SU-DHL-6 (cell line): Measurements from ENCODE around the gene LRCH1.

Source experiments
- H2AFZ ChIP-seq: fragments of 200-600 bp; sonication (generic); 2 replicates; pipeline ENCODE4 v1.6.1; 2014; ENCODE audit warnings: low read depth, mild to moderate bottlenecking, moderate library complexity, mixed read lengths, antibody characterized with exemption, low read length; ENCODE audit not compliant: severe bottlenecking
- H3F3A ChIP-seq: fragments of 200-600 bp; shearing (Covaris generic); 2 replicates; pipeline ENCODE4 v1.6.0; 2016; ENCODE audit warnings: antibody characterized with exemption, mild to moderate bottlenecking; ENCODE audit not compliant: insufficient read depth
- H3K27ac ChIP-seq: fragments of 200-600 bp; sonication (generic); 2 replicates; pipeline ENCODE4 v1.5.1; 2016; ENCODE audit warnings: low read depth, mild to moderate bottlenecking, low read length, moderate library complexity, mixed read lengths
- H3K27me3 ChIP-seq: fragments of 200-600 bp; sonication (generic), shearing (Covaris generic); 2 replicates; pipeline ENCODE4 v1.6.0; 2014; ENCODE audit warnings: mild to moderate bottlenecking, low read length
- H3K36me3 ChIP-seq: fragments of 200-600 bp; sonication (generic); 2 replicates; pipeline ENCODE4 v1.6.1; 2014; ENCODE audit warnings: mild to moderate bottlenecking, low read length, mixed read lengths
- H3K4me2 ChIP-seq: fragments of 300-600, 200-600 bp; shearing (Covaris generic), sonication (generic); 2 replicates; pipeline ENCODE4 v1.6.0; 2014; ENCODE audit warnings: low read length, low read depth, mild to moderate bottlenecking; ENCODE audit not compliant: poor library complexity, severe bottlenecking
- H3K4me3 ChIP-seq: fragments of 200-600 bp; sonication (generic); 2 replicates; pipeline ENCODE4 v1.5.1; 2014; ENCODE audit warnings: antibody characterized with exemption, low read length, mild to moderate bottlenecking, mixed read lengths; ENCODE audit not compliant: insufficient read depth, poor library complexity, severe bottlenecking
- H3K79me2 ChIP-seq: fragments of 200-600 bp; sonication (generic); 2 replicates; pipeline ENCODE4 v1.6.1; 2014; ENCODE audit warnings: mild to moderate bottlenecking, low read length, moderate library complexity; ENCODE audit not compliant: insufficient read depth
- H3K9ac ChIP-seq: fragments of 200-600 bp; sonication (generic); 2 replicates; pipeline ENCODE4 v1.7.0; 2014; ENCODE audit warnings: mild to moderate bottlenecking, low read length
- H3K9me2 ChIP-seq: fragments of 200-600 bp; sonication (generic); replicated peaks from 2 replicates; pipeline ENCODE4 v1.6.1; 2014; ENCODE audit warnings: low read length; ENCODE audit not compliant: insufficient read depth
- H3K9me3 ChIP-seq: fragments of 200-600 bp; sonication (generic); 2 replicates; pipeline ENCODE4 v1.6.1; 2014; ENCODE audit warnings: low read length, mixed read lengths; ENCODE audit not compliant: insufficient read depth
- H4K20me1 ChIP-seq: fragments of 200-600 bp; sonication (generic); 2 replicates; pipeline ENCODE4 v1.6.1; 2014; ENCODE audit warnings: low read depth, mild to moderate bottlenecking, antibody characterized with exemption, low read length, moderate library complexity, mixed read lengths
- EZH2phosphoT487 ChIP-seq: fragments of 200-600 bp; sonication (generic), shearing (Covaris generic); conservative IDR thresholded peaks from 2 replicates; pipeline ENCODE4 v1.6.1; 2018; ENCODE audit warnings: mild to moderate bottlenecking, antibody characterized with exemption, low read length, moderate library complexity, mixed read lengths
- TF ChIP-seq, protein P1 (sequence below): fragments of 200-600 bp; sonication (generic); IDR thresholded peaks from one replicate; pipeline ENCODE4 v1.5.1; 2017; ENCODE audit warnings: antibody characterized with exemption, mild to moderate bottlenecking, low read length, moderate library complexity; ENCODE audit not compliant: insufficient read depth, poor library complexity, severe bottlenecking

Gene LRCH1

GRCh38 chr13:46698014-46698413 lies 145.0 kb downstream of the LRCH1 start:
- Histone ChIP-seq H3F3A (no peaks in the 10 kb centered on the region), H3K36me3 (peaks cover 23% of the 10 kb centered on the region; the same call in 1 of the 2 replicates), H3K27me3 (no peaks in the 10 kb centered on the region), H4K20me1 (no peaks in the 10 kb centered on the region), H3K79me2 (no peaks in the 10 kb centered on the region), H3K9me2 (no peaks in the 10 kb centered on the region), H3K27ac (no peak overlapping the region), H3K9me3 (no peaks in the 10 kb centered on the region), H3K4me3 (no peak overlapping the region), H3K9ac (no peak overlapping the region), H2AFZ (no peak overlapping the region), H3K4me2 (no peak overlapping the region)
- no peak for TF ChIP-seq EZH2phosphoT487
- TF ChIP-seq, protein P1, sequence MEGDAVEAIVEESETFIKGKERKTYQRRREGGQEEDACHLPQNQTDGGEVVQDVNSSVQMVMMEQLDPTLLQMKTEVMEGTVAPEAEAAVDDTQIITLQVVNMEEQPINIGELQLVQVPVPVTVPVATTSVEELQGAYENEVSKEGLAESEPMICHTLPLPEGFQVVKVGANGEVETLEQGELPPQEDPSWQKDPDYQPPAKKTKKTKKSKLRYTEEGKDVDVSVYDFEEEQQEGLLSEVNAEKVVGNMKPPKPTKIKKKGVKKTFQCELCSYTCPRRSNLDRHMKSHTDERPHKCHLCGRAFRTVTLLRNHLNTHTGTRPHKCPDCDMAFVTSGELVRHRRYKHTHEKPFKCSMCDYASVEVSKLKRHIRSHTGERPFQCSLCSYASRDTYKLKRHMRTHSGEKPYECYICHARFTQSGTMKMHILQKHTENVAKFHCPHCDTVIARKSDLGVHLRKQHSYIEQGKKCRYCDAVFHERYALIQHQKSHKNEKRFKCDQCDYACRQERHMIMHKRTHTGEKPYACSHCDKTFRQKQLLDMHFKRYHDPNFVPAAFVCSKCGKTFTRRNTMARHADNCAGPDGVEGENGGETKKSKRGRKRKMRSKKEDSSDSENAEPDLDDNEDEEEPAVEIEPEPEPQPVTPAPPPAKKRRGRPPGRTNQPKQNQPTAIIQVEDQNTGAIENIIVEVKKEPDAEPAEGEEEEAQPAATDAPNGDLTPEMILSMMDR: no peak

GRCh38 chr13:46698910-46699460 lies 146.0 kb downstream of the LRCH1 start:
- Histone ChIP-seq H3K4me3 (no peak overlapping the region), H2AFZ (no peak overlapping the region), H3K27ac (no peak overlapping the region), H3K79me2 (no peaks in the 10 kb centered on the region), H4K20me1 (no peaks in the 10 kb centered on the region), H3F3A (0 out of 2 replicates have a peak, but pooled peaks cover 3% of the 10 kb centered on the region), H3K27me3 (no peaks in the 10 kb centered on the region), H3K4me2 (no peak overlapping the region), H3K9me2 (no peaks in the 10 kb centered on the region), H3K36me3 (peaks cover 27% of the 10 kb centered on the region), H3K9me3 (no peaks in the 10 kb centered on the region), H3K9ac (no peak overlapping the region)
- no peak for TF ChIP-seq EZH2phosphoT487
- TF ChIP-seq, protein P1: no peak

- Histone ChIP-seq H3K27ac (no peak overlapping the region), H3K27me3 (no peaks in the 10 kb centered on the region), H3F3A (no peaks in the 10 kb centered on the region), H3K36me3 (peaks cover 5% of the 10 kb centered on the region; the same call in 1 of the 2 replicates), H3K79me2 (no peaks in the 10 kb centered on the region), H2AFZ (no peak overlapping the region), H3K4me3 (no peak overlapping the region), H3K9me3 (no peaks in the 10 kb centered on the region), H4K20me1 (no peaks in the 10 kb centered on the region), H3K9me2 (no peaks in the 10 kb centered on the region), H3K9ac (no peak overlapping the region), H3K4me2 (no peak overlapping the region)
- no peak for TF ChIP-seq EZH2phosphoT487
- TF ChIP-seq, protein P1: no peak
Measured at GRCh38 chr13:46712524-46712923, 159.6 kb downstream of the LRCH1 start.
